ENCODE data around the gene RPUSD4.

DNA sequence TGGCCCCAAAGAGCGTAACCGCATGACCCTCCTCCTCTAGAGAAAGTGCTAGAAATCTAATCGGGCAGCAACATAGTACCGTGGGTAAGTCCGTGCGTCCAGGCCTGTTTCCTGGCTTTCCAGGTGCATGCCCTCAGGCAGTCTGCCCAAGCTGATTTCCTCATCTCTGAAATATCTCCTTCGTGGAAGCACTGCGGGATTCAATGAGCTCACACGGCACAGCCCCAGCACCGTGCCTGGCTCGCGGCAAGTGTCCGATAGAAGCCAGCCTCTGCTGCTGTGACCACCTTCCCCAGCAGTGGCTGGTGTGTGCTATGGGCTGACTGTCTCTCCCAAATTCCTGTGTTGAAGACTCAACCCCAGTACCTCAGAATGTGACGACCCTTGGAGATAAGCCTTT lies 20.7 kb downstream of the RPUSD4 start:
- no peak for TF ChIP-seq POLR2A (IDR thresholded peaks at IDR 0.05)
- TF ChIP-seq, protein P1, sequence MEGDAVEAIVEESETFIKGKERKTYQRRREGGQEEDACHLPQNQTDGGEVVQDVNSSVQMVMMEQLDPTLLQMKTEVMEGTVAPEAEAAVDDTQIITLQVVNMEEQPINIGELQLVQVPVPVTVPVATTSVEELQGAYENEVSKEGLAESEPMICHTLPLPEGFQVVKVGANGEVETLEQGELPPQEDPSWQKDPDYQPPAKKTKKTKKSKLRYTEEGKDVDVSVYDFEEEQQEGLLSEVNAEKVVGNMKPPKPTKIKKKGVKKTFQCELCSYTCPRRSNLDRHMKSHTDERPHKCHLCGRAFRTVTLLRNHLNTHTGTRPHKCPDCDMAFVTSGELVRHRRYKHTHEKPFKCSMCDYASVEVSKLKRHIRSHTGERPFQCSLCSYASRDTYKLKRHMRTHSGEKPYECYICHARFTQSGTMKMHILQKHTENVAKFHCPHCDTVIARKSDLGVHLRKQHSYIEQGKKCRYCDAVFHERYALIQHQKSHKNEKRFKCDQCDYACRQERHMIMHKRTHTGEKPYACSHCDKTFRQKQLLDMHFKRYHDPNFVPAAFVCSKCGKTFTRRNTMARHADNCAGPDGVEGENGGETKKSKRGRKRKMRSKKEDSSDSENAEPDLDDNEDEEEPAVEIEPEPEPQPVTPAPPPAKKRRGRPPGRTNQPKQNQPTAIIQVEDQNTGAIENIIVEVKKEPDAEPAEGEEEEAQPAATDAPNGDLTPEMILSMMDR (IDR thresholded peaks at IDR 0.05): no peak

All from lower leg skin (tissue), 3 donors.